GM12801 (cell line): Measurements from ENCODE around the gene AUTS2.

Experiments used
- CTCF ChIP-seq: IDR thresholded peaks from one replicate; pipeline ENCODE4 v1.5.1; 2011; ENCODE audit warnings: control low read depth; ENCODE audit not compliant: insufficient read length; ENCODE audit errors: extremely low read depth

The AUTS2 gene

DNA sequence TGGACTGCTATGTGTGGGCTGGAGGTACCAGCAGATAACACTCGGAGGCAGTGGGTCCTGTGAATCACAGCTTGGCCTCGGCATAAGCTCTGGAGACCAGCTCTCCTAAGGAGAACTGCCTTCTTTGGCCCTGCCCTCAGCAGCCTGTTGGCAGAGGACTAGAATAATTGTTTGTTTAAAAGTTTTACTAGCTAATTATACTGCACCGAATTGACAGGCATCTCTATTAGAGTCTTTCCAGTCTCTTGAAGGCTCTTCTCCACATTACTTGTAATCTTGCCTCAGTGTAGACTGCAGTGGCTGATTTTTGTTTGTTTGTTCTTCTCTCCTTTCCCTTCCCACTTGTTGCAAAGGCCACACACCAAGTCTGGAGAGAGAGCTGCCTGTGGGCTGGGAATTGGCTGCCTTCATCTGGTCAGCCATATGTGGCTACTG is 183.2 kb downstream of the AUTS2 start:
- TF ChIP-seq CTCF, result no peak

DNA sequence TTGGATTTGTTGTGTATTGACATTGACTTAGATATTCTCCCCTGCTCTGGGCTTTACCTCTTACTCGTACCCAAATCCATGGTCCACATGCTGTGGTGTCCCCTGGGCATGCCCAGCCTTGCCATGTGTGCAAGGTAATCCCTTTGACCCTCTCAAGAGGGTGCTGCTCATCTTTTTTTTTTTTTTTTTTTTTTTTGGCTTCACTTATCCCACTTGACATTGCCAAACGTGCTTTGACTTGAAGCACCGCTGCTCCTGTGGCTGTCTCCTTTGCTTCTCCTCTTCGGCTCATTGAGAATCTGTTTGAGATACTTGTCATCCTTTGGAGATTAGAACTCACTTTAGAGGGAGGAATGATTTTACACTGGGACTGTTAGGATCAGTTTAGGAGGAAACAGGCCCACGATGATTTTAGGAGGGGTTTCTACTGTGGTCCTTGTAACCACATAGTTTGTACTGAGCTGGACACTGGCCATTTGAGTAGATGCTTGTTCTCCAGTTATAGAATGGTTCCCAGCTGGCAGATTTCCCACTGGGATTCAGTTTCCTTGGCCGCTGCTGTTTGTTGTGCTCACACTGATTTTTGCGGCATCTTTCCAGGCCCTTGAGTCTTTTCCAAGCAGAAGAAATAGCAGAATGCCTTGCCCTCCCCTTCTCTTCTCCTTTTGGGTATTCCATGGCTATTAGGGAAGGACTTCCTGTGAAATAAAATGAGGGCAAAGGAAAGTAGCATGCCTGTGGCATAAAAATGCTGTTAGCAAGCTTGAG is 184.8 kb downstream of the AUTS2 start:
- TF ChIP-seq CTCF, result no peak

- TF ChIP-seq CTCF, result no peak
Measured at GRCh38 chr7:69786730-69787395, 188.6 kb downstream of the AUTS2 start.

- no peak for TF ChIP-seq CTCF
Measured at GRCh38 chr7:69787736-69788431, 189.6 kb downstream of the AUTS2 start.

DNA sequence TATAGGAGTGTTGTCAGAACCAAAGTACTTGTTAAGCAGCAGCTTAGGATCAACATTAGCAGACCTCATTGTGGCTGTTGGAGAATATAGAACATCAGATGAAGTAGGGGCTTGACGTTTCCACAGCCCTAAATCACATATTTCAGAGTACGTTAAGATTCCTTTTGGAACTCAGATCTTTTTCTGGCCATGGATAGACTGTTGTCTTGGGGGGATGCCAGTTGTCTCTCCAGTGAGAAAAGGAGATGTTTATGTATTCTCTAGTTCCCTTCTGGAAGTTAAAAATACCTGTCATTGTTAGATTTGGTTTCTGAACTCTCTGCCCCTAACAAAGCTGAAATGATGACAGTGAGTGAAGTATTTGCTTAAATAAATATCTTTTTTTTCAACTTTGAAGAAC is 191.3 kb downstream of the AUTS2 start:
- TF ChIP-seq CTCF, result no peak

- TF ChIP-seq CTCF, result no peak
Measured at GRCh38 chr7:69790977-69791724, 192.9 kb downstream of the AUTS2 start.

- TF ChIP-seq CTCF, result no peak
Measured at GRCh38 chr7:69791739-69792138, 193.5 kb downstream of the AUTS2 start.
